Measurements from ENCODE around the gene DNAJC18.

Gene DNAJC18

GRCh38 chr5:139360384-139360783 lies 78.9 kb downstream of the DNAJC18 start:
- no peak for DNase-seq
